Right renal pelvis (tissue), 4 donors: ENCODE results near the gene ASTN2. TPM values are rescaled to one million over a fixed set of nuclear protein-coding genes. Genes with fewer than 3 reads are reported as not detected.
A peak's percentile ranks its signal among the peaks of the same experiment; 100 is the strongest.

Experiments used
- DNase-seq, 4 donors: peaks; one replicate each; pipeline ENCODE4 v3.0.0-alpha.2; 2013; ENCODE audit warnings: low read depth in 4 of 4, low spot score in 3 of 4, missing footprints in 1 of 4
- polyA plus RNA-seq, 4 donors: library from polyadenylated mRNA; unstranded; fragments of 120-200 nt; gene quantifications; one replicate each; pipeline ENCODE4 v1.2.1, GENCODE V29; 2013; ENCODE audit not compliant: insufficient read length in 4 of 4

Gene ASTN2
- polyA plus RNA-seq, 4 donors: 15.1 to 17.7 (median 16.1) TPM

DNA sequence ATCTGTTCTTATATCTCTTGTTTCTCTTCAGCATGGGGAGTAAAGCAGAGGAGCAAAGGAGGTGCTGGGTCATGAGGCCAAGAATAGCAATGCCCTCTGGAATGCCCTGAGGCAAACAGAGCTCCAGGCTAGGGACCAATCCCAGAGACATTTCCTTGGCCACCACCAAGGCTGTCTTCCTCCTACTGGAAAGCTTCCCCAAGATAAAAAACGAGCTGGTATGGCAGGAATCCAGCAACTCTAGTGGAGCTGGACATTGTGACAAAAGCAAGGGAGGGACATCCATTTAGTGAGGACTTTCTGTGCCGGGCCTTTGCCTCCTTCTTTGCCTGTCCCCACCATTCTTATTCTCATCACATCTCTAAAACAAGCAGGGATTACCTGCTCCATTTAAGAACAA is 161.6 kb downstream of the ASTN2 start:
- no peak for DNase-seq

DNA sequence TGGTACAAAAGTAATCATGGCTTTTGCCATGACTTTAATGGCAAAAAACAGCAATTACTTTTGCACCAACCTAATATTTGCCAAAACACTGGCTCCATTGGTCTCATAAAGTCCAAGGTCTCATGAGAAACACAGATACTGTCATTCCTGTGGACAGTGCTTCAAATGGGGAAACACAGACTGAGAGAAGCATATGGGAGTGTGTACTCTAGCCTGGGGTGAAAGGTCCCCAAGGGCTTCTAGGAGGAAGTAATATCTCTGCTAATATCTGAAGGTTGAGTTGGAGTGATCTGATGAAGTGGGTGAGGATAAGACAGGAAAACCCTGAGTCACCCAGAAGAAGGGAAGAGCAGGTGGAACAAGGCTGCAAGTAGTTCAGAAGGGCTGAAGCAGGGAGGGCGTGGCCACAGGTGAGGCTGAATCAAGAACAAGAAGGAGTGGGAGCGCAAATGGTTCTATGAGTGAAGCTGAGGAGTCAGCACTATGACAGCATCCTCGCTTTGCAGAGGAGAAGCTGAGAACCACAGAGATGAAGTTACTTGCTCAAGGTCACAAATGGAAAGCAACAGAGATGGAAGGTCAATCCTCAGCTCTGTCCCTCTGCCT is 164.1 kb downstream of the ASTN2 start:
- no peak for DNase-seq

DNA sequence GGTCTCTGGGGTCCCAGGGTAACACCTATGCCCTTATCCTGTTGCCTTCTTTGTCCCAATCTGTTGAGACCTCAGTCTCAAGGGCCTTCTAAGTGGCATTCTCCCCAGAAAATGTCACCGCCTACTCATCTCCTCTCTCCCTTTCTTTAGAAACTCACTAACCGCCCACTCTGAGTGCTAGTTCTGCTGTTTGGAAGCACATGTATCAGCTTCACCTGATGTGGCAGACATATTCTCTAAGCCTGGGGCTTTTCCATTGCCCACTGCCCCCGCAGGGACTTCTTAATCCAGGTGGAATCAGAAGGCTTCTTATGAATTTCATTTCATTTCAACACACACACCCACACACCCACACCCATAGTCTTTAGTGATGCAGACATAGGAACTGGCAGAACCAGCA is 165.1 kb downstream of the ASTN2 start:
- DNase-seq: no peak

DNA sequence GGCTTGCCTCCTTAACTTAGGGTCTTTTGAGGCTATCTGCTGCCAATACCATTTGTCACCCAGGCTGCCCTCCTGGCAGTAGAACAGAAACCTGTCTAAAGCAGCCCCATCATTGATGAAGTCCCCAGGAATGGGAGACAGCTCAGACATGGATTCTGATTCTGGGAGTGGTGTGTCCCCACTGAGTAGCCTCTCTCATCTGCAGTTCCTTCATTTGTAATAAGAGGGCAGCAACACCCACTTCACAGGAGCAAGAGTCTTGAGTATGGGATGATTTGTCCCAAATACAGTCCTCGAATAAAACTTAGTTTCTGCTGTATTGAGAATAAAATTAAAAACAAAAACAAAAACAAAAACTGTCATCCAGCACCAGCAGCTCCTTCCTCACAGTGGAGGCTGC is 167.6 kb downstream of the ASTN2 start:
- DNase-seq: no peak

- DNase-seq: no peak
Observed at GRCh38 chr9:117245175-117245829, 169.6 kb downstream of the ASTN2 start.

DNA sequence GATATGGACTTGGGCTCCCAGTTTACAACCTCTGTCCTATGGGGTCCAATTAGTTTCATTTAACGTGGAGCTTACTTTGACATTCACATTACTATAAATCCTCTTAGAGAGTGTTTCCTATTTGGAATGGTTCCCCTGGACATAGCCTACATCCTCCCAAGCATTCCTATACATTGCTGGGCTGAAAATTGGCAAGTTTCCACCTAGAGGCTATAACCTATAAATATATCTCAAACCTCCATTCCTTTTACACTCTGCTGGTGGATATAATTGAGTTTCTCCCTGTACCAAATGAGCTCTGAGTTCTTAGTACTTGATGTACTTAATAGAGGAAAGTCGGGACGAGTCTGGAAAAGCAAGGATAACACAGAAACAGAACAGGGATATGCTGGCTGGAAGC is 172.8 kb downstream of the ASTN2 start:
- peak in 1 of 4 donors; percentile 38 for DNase-seq

DNA sequence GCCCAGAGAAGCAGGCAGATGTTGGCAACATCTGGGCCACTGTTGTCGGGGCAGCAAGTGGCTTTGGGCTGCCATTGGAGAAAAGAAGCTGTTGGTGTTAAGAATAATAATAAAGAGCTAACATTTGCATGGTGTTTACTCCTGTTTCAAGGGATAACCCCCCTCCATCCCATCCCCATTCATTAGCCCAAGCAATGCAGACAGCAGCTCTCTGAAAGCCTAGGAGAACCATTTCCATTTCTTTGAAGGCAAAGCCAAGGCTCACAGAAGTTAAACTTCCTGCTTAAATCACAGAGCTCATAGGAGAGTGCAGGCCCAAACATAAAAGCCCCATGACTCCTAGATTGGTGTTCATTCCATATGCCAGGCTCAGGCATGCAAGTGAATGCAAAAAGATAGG is 175.4 kb downstream of the ASTN2 start:
- no peak for DNase-seq

- no peak for DNase-seq
Observed at GRCh38 chr9:117234103-117234502, 180.8 kb downstream of the ASTN2 start.

- DNase-seq: no peak
Observed at GRCh38 chr9:117233016-117233415, 181.8 kb downstream of the ASTN2 start.

- no peak for DNase-seq
Observed at GRCh38 chr9:117232281-117232680, 182.6 kb downstream of the ASTN2 start.

GRCh38 chr9:117231012-117231411 is 183.8 kb downstream of the ASTN2 start:
- DNase-seq: no peak

DNA sequence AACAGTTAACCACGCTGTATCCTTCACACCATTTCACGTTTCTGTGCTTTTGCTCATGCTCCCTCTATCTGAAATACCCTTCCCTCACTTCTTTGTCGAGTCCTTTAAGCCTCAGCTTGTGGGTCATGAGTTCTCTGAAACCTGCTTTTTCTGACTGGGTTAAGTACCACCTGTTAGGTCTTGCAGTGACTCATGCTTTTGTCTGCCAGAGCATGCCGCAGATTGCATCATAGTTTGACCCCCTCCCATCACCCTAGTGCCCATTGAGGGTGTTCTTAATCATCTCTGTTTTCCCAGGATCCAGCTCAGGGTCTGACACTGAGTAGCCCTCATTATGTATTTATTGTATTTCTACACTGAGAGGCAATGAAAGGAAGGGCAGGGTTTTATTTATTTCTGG is 190.2 kb downstream of the ASTN2 start:
- DNase-seq: no peak

GRCh38 chr9:117218951-117219350 is 195.9 kb downstream of the ASTN2 start:
- DNase-seq: no peak

GRCh38 chr9:117214416-117214815 is 200.4 kb downstream of the ASTN2 start:
- no peak for DNase-seq

DNA sequence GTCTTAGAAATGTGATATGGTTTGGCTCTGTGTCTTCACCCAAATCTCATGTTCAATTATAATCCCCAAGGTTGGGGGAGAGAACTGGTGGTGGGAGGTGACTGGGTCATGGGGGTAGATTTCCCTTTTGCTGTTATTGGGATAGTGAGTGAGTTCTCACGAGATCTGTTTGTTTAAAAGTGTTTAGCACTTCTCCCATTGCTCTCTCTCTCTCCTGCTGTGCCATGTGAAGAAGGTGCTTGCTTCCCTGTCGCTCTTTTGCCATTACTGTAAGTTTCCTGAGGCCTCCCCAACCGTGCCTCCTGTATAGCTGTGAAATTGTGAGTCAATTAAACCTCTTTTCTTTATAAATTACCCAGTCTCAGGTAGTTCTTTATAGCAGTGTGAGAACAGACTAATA is 203.6 kb downstream of the ASTN2 start:
- DNase-seq: no peak

GRCh38 chr9:117205806-117206205 is 209.1 kb downstream of the ASTN2 start:
- DNase-seq: no peak

DNA sequence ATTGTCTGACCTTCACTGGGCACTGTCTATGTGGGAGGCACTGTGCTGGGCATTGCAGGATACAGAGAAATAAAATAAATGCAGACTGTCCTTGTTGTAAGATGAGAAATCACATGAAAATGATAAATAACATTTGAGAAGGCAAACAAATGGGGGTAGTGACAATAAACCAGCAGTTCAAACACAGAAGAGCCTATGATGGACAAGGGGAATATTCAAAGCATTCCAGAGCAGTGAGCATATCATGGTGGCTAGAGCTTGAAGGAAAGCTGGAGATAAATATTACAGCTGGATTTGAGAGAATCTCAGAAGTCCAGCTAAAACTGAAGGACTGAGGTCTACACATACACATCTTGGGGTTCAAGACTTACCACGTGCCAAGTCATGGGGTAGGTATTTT is 209.9 kb downstream of the ASTN2 start:
- DNase-seq: no peak

- DNase-seq: no peak
Observed at GRCh38 chr9:117191504-117192261, 223.2 kb downstream of the ASTN2 start.

- DNase-seq: no peak
Observed at GRCh38 chr9:117189121-117189520, 225.7 kb downstream of the ASTN2 start.

DNA sequence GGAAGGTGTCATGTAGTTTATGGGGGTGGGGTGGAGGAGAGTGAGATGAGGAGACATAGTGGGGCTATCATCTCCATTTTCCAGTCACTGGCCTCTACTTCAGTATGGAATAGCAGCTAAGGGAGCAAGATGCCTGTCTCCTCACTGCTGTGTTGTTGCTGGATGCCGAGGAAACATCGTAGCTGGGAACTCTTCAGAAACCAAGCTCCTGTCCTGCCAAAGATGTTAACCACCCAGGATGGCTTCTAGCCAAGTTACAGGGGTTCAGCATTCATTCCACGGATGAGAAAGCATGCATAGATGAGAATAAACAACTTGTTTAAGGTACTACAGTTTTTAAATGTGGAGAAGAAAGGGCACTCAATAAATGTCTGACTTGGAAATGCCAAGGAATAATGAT is 226.5 kb downstream of the ASTN2 start:
- DNase-seq: no peak

GRCh38 chr9:117187498-117187897 is 227.4 kb downstream of the ASTN2 start:
- DNase-seq: no peak

- DNase-seq: no peak
Observed at GRCh38 chr9:117184173-117184572, 230.7 kb downstream of the ASTN2 start.
